Measurements from ENCODE around the gene AQP3.

Gene AQP3

GRCh38 chr9:33445389-33446239 is 1.8 kb downstream of the AQP3 start:
- H3K9me2 ChIP-seq (replicated peaks; ENCODE audit: control insufficient read depth, low read length): no peaks in the 10 kb centered on the region
- H3K27me3 ChIP-seq (ENCODE audit: control insufficient read depth, low read length): peaks cover 18% of the 10 kb centered on the region
- no peak for TF ChIP-seq EZH2phosphoT487 (IDR thresholded peaks at IDR 0.05; ENCODE audit: borderline replicate concordance, low read length)

GRCh38 chr9:33443464-33444154 is 3.8 kb downstream of the AQP3 start:
- Histone ChIP-seq H4K20me1 (ENCODE audit: control insufficient read depth, insufficient read depth, low read depth, low read length) (no peaks in the 10 kb centered on the region), H3F3A (ENCODE audit: control insufficient read depth, insufficient read depth) (no peaks in the 10 kb centered on the region), H3K27me3 (ENCODE audit: control insufficient read depth, low read length) (peaks cover 18% of the 10 kb centered on the region), H3K4me3 (ENCODE audit: low read length) (no peak overlapping the region), H3K9me3 (ENCODE audit: control insufficient read depth, insufficient read depth, low read length) (no peaks in the 10 kb centered on the region), H3K4me2 (ENCODE audit: low read length) (no peak overlapping the region), H3K36me3 (ENCODE audit: control insufficient read depth, low read length) (no peaks in the 10 kb centered on the region), H3K27ac (ENCODE audit: low read depth, low read length) (no peak overlapping the region), H3K4me1 (ENCODE audit: control insufficient read depth, low read length) (peaks cover 25% of the 10 kb centered on the region), H3K79me2 (ENCODE audit: control insufficient read depth, low read length) (no peaks in the 10 kb centered on the region), H3K9me2 (replicated peaks; ENCODE audit: control insufficient read depth, low read length) (no peaks in the 10 kb centered on the region)
- TF ChIP-seq EZH2phosphoT487 (IDR thresholded peaks at IDR 0.05; ENCODE audit: borderline replicate concordance, low read length) (no peak), CTCF (IDR thresholded peaks at IDR 0.05; ENCODE audit: low read depth, low read length, poor library complexity, severe bottlenecking) (no peak)

More at GRCh38 chr9:33445389-33446239, 1.8 kb downstream of the AQP3 start:
- Histone ChIP-seq H3K4me3 (ENCODE audit: low read length) (no peak overlapping the region), H4K20me1 (ENCODE audit: control insufficient read depth, insufficient read depth, low read depth, low read length) (no peaks in the 10 kb centered on the region), H3K36me3 (ENCODE audit: control insufficient read depth, low read length) (no peaks in the 10 kb centered on the region), H3K27ac (ENCODE audit: low read depth, low read length) (no peak overlapping the region), H3F3A (ENCODE audit: control insufficient read depth, insufficient read depth) (no peaks in the 10 kb centered on the region), H3K4me1 (ENCODE audit: control insufficient read depth, low read length) (peaks cover 25% of the 10 kb centered on the region), H3K9me3 (ENCODE audit: control insufficient read depth, insufficient read depth, low read length) (no peaks in the 10 kb centered on the region), H3K4me2 (ENCODE audit: low read length) (no peak overlapping the region), H3K79me2 (ENCODE audit: control insufficient read depth, low read length) (no peaks in the 10 kb centered on the region)

GRCh38 chr9:33443047-33443446 is 4.3 kb downstream of the AQP3 start:
- Histone ChIP-seq H3K4me3 (ENCODE audit: low read length) (no peak overlapping the region), H3K79me2 (ENCODE audit: control insufficient read depth, low read length) (no peaks in the 10 kb centered on the region), H3K36me3 (ENCODE audit: control insufficient read depth, low read length) (no peaks in the 10 kb centered on the region), H3K9me2 (replicated peaks; ENCODE audit: control insufficient read depth, low read length) (no peaks in the 10 kb centered on the region), H3K4me1 (ENCODE audit: control insufficient read depth, low read length) (peaks cover 24% of the 10 kb centered on the region), H3K9me3 (ENCODE audit: control insufficient read depth, insufficient read depth, low read length) (no peaks in the 10 kb centered on the region), H4K20me1 (ENCODE audit: control insufficient read depth, insufficient read depth, low read depth, low read length) (no peaks in the 10 kb centered on the region), H3K27me3 (ENCODE audit: control insufficient read depth, low read length) (peaks cover 15% of the 10 kb centered on the region), H3K27ac (ENCODE audit: low read depth, low read length) (no peak overlapping the region), H3F3A (ENCODE audit: control insufficient read depth, insufficient read depth) (no peaks in the 10 kb centered on the region), H3K4me2 (ENCODE audit: low read length) (no peak overlapping the region)
- TF ChIP-seq EZH2phosphoT487 (IDR thresholded peaks at IDR 0.05; ENCODE audit: borderline replicate concordance, low read length) (no peak), CTCF (IDR thresholded peaks at IDR 0.05; ENCODE audit: low read depth, low read length, poor library complexity, severe bottlenecking) (no peak)

GRCh38 chr9:33442125-33442524 is 5.3 kb downstream of the AQP3 start:
- Histone ChIP-seq H3K79me2 (ENCODE audit: control insufficient read depth, low read length) (no peaks in the 10 kb centered on the region), H3K9me3 (ENCODE audit: control insufficient read depth, insufficient read depth, low read length) (no peaks in the 10 kb centered on the region), H3K9me2 (replicated peaks; ENCODE audit: control insufficient read depth, low read length) (no peaks in the 10 kb centered on the region), H3K4me3 (ENCODE audit: low read length) (no peak overlapping the region), H3K36me3 (ENCODE audit: control insufficient read depth, low read length) (no peaks in the 10 kb centered on the region), H3F3A (ENCODE audit: control insufficient read depth, insufficient read depth) (no peaks in the 10 kb centered on the region), H3K27me3 (ENCODE audit: control insufficient read depth, low read length) (peaks cover 6% of the 10 kb centered on the region), H3K27ac (ENCODE audit: low read depth, low read length) (no peak overlapping the region), H3K4me1 (ENCODE audit: control insufficient read depth, low read length) (peaks cover 15% of the 10 kb centered on the region), H4K20me1 (ENCODE audit: control insufficient read depth, insufficient read depth, low read depth, low read length) (no peaks in the 10 kb centered on the region), H3K4me2 (ENCODE audit: low read length) (no peak overlapping the region)
- TF ChIP-seq EZH2phosphoT487 (IDR thresholded peaks at IDR 0.05; ENCODE audit: borderline replicate concordance, low read length) (no peak), CTCF (IDR thresholded peaks at IDR 0.05; ENCODE audit: low read depth, low read length, poor library complexity, severe bottlenecking) (no peak)

Measured in DOHH2 (cell line).